GM21367 (cell line): ENCODE data around the gene GRM7.

Source experiments
- ATAC-seq: cut with Tn5 transposase; IDR thresholded peaks from one replicate; pipeline ENCODE4 v1.9.1; 2021; ENCODE audit not compliant: unreplicated experiment

Gene GRM7

DNA sequence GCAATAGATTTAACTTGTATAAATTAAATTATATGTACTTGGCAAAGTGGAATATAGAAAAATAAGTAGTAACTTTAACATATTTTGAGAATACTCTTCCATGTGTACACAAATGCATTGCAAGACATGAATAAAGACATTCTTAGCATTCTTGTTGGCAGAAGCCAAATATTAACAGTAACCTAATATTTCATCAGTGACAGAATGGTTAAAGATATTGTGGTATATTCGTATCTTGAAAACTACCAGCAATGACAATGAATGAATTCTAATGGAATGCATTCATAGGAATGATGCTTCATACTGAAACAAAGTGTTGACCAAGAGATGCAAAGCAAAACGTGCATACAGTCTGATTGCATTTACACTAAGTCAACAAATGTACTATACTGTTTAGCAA lies 524.7 kb downstream of the GRM7 start:
- no peak for ATAC-seq

DNA sequence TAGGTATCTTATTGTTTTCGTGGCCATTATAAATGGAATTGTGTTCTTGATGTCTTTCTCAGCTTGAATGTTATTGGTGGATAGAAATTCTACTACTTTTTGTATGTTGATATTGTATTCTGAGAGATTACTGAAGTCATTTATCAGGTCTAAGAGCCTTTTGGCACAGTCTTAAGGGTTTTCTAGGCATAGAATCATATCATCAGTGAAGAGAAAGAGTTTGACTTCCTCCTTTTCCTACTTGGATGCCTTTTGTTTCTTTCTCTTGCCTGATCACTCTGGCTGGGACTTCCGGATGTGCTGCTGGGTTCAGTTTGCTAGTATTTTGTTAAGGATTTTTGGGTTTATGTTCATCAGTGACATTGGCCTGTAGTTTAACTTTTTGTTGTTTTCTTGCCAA lies 527.1 kb downstream of the GRM7 start:
- no peak for ATAC-seq

DNA sequence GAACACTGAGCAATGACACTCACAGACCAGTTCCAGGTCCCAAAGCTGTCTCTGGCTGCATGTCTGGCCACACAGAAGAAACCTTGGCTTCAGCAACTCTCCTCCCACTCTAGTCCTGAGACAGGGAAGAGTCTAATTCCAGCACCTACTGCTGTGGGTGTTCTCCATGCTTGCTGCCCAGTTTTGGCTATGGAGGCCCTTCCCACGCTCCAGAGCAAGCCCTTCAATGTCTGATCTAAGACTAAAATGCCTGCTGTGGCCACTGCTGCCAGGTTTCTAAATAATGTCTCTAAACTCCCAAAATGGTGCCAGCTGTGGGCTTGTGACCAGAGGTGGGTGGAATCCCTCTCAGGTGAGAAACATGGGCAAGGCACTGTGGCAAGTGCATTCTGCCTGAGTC lies 531.3 kb downstream of the GRM7 start:
- no peak for ATAC-seq

DNA sequence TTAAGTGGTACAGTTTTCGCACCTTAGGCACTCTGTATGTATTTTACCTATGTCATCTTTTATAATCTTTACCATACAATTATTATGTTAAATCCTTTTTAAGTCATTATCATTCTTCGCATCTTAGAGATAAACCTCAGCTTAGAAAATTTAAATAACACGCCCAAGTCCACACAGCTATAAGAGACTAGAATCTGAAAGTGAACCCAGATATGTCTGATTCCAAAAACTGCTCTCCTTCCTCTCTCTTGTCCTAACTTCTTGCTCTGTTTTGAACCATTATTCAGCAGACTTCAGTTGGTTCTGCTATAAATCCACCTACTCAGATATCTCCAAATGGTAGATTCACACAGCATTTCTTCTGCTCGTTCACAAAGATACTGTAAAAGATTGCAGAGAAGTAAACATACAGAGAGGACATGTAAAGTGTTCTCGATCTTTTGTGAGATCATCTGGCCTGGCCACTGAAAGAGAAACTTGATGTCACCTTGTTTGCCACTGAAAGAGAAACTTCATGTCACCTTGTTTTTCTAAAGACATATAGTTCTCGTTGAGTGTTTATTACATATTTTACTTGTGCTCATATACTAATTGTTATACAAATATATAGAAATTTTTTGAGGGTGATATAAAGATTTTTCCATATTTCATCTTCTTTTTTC lies 533.2 kb downstream of the GRM7 start:
- no peak for ATAC-seq

DNA sequence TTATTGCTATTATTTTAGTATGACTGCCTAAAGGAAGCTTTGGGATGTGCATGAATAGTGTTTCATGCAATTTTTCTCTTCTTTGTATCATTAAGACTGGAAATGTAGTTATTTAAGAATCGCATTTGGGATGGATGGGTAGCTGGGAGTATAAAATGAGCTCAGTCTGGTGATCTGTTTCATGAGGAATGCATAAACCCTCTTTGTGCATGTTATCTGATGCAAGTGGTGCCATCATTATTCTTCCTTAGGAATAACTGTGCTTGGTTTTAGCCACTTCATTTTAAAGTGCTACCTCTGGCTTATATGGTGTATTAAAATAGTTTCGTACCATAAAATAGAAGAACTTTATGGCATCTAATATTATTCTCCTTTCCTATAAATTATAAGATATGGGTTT lies 535.6 kb downstream of the GRM7 start:
- ATAC-seq = no peak

DNA sequence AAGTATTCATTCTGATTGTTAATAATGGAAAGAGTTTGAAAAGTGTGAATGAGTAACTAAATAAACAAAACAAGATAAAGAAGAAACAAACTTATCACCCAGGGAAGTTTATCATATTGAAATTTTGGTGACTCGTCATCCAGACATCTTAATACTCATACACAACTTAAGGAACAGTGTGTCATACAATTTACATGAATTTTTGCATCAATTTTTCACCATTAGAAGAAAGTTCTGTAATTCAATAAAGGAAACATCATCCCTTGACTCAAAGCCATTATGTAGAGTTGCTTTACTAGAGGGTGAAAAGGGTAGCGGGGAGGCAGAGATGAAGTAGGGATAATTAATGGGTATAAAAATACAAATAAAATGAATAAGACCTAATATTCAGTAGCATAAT lies 536.2 kb downstream of the GRM7 start:
- no peak for ATAC-seq

DNA sequence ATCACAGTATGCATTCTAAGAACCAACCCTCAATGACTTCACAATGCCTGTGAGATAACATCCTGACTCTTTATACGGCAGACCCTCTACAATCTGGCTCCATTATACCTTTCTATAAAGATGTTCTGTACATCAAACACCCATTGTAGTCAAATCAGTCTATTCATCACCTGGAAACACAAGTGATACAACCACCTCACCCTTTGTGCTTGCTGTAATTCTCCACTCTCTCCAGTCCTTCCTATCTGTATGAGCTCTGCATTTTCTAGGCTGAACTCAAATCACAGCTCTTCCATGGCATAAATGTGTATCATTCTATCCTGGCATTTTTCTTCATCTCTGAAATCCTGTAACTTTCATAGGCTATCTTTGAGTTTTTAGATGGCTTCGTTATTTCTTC lies 539.4 kb downstream of the GRM7 start:
- ATAC-seq = no peak

DNA sequence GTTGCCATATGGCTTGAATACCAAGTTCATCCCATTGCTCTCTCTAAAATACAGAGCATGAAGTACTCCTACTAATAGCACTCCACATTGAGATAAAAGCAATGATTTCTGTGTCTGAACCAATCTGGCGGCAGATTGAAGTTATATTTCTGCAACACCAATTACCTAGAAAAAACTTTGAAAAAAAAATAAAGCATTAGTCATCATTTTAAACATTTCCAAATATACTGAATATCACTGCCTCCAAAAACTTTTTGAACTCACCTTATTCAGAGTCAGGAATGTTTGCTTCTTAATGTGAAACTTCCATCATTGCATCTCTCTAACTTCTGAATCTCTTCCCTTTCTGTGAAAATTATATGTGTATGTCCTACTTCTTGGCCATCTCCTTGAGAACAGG lies 540.5 kb downstream of the GRM7 start:
- ATAC-seq = no peak

DNA sequence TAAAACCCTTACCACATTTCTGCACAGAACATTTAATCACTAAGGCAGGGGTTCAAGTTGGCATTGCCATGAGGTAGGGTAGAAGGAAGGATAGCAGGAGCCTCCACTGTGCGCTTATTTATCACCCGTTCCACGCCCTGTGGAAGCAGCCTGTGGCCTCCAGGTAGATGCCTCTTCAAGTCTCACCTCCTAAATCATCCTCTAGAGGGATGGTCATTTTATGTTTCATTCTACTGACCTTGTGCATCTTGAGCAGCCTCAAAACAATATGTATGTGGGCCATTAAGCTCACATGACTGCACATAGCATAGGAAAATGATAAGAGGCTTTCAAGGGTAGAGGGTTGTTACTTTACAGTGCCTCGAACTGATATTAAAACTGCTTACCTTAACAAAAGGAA lies 546.2 kb downstream of the GRM7 start:
- no peak for ATAC-seq

DNA sequence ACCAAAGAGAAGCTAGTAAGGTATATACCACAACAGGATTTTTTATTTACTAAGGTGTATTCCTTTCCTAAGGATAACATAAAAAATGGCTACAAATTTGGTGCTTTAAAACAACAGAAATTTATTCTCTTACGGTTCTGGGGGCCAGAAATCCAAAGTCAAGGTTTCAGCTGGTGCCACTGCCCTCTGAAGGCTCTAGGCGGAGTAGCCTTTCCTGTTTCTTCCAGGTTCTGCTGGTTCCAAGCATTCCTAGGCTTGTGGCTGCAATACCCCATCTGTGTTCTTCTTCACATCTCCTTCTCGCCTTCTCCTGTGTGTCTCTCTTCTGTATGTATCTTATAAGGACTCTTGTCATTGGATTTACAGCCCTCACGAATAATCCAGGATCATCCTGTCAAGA lies 549.9 kb downstream of the GRM7 start:
- ATAC-seq = no peak

DNA sequence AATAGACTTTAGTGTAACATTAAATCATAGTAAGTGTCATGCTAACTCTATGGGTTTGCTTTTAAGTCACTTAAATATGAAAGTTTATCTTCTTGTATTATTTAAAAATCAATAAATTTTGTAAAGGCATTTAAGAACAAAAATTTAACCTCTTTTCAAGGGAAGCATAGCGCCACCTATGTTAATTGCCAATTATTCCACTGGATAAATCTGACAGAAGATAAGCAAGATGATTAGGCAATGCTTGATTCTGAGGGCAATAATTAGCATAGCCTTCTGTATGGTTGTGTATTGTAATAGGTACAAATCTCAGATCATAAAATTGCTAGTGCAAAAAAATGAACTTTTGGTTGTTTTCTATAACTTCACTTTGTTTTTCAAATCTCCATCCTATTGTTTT lies 560.1 kb downstream of the GRM7 start:
- no peak for ATAC-seq

DNA sequence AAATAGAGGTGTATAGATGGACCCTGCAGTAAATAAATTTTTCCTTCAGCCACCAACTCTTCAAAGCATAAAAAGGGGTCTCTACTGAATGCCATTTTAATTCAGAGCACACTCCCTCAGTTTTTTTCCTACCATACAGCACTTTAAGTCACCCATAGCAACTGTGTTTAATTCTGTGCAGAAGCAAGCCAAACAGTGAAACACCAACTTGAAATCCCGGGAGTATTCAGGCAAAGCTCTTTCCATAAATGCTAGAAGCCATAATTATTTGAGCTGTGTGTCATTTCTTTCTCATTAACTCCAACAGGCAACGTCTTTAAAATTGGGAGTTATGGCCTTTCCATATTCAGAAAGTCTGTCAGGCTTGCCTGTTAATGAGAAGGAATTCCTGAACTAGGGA lies 562.1 kb downstream of the GRM7 start:
- ATAC-seq = no peak

DNA sequence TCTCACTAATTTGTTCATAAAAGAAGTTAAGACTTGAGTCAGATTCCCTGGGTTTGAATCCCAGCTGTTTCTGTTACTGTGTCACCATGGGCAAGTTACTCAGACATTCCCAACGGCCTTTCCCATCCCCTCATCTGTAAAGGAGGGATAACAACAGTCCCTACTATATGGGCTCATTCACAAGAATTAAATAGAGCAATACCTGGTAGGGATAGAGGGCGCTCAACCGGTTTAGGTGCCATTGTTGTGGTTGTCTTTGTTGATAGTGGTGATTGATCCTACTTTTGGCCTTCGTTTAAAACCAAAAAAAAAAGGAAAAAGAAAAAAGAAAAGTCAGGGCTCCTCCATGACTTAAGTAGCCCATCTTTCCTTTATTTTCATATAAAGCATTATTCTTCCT lies 563.1 kb downstream of the GRM7 start:
- ATAC-seq = no peak

DNA sequence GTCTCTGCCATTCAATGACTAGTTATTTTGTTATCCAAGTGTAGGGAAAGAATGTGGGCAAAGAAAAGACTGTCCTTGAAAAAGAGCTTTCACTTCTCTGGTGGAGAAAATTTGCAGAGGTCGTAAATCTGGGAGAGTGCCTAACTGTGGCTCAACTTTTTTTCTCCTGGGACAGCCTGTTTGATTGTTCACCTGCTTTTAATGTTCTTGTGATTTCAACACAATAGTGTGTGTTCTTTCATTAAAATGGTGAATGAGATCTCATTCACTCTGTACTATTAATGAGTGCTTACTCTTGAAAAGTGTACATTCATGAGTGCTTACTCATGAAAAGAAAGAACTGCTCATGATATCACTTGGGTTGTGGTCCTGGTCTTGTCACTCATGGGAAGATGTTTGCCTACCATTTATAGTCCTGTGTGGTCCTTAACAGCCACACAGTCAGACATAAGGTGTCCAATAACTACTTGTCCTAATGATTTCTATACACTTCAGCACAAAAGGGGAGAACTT lies 567.3 kb downstream of the GRM7 start:
- ATAC-seq = no peak

DNA sequence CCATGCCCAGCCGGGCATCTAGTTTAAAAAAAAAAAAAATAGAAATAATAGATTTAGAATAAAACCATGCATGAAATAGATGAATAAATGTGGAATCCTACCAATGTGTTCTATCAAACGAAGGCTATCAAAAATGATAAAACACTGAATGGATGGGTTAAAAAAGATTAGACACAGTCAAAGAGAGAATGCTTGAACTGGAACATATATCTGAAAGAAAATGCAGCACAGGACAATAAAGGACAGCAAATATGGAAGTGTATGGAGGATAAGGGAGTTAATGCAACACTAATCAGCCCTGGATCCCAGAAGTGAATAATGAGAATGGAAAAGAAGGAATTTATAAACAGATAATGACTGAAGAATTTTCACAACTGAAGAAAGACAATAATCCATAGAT lies 571.7 kb downstream of the GRM7 start:
- ATAC-seq = no peak

DNA sequence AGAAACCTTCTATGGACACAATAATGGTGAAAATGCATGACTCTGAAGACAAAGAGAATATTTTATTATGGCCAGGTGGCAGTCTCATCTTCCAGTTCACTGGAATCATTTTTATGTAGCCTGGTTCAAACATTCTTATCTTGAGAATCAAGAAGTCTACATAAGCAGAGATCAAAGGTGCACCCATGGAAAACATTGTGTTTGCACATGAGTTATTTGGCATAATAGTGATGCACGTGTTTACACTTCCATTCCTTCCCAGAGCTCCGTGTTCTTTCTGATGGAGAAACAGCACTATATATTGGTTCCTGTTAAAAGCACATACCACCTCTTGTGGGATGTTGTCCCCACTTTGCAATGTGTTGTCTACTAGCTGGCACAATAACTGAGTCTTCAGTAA lies 572.2 kb downstream of the GRM7 start:
- no peak for ATAC-seq

DNA sequence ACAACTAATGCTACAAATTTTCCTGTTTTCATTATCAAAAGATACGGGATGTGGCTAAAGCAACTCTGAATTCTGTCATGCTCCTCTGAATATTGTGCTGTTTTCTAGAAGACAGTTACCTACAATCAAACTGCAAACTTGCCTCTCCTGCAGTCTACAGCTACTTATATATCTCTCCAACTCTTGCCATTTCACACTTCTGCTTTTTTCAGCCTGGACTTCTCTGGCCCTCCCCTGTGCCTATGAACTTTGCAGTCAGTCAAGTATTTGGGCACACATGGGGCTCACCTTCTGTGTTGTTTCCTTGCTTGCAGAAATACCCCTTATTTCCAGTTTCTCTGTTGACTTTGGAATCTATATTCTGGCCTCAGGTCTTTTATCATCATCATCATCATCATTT lies 575.6 kb downstream of the GRM7 start:
- no peak for ATAC-seq

DNA sequence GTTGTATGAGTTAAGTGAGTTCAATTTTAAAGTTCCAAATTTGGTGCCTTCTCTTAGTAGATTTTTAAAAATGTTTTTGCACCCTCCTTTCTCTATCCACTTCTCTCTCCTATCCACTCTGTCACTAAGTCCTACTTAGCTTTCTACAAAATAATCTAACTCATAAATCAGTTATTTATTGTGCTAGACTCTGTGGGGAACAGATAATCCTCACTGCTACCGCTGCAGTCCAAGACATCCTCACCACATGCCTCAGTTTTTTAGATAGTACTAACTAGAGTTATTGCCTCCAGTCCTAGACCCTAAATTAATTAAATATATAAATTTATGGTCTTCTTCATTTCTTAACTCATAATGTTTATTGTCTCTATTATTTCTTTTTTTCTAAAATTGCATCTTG lies 576.3 kb downstream of the GRM7 start:
- no peak for ATAC-seq

DNA sequence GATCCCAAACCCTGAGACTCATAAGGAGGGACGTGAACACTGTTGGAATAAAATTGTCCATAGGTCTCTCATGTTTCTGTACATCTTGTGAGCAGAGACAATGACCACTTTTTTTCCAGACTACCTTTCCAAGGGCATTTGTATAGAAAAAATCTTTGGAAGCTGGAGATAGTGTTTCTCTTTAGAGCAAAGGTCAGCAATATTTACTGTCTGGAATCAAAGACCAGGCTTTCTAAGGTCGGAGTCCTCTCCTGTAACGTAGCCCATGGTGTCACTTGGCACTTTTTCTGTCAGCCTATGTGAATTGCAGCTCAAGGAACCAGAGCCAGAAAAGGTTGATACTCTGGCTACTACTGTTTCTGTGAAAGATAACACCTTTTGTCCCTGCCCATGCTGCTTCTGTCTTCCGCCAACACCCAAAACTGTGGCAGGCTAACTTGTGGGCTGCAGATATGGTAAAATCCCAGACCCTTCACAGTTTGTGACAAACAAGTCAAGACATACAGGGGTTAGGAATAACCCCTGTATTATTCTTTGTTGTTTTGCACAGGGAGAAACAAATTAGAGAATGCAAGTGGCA lies 578.3 kb downstream of the GRM7 start:
- no peak for ATAC-seq

DNA sequence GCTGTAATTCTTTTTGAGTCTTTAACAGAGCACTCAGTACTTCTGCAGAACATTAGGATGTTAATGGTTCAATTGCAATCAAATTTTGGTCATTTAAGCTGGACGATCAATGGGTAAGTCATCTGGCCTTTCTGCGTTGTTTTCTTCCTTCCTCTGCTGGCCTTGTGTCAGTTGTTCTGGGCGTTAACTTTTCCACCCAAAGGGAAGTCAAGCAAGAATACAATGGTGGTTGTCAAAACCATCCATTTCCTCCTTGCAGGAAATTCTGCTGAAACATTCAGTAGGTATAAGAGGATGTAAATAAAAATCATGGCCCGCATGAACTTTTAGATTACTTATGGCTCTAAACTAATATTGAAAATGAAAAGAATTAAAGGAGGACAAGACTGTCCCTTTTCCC lies 584.0 kb downstream of the GRM7 start:
- no peak for ATAC-seq

DNA sequence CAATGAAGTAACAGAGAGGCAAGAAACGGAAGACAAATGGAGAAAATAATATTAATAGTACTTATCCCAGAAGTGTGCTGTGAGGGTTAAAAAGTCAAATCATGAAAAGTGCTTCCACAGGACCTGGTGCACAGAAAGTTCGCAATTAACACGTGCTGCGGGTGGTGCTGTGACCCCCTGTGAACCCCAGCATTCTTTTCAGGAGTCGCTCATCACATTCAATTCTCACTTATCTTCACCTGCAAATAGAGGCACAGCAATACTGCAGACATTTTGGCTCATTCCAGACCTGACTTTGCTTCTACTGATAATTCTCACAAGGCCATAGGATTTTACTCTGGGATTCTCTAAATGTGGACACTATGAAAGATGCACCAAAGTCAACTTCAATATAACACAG lies 584.4 kb downstream of the GRM7 start:
- ATAC-seq = no peak

DNA sequence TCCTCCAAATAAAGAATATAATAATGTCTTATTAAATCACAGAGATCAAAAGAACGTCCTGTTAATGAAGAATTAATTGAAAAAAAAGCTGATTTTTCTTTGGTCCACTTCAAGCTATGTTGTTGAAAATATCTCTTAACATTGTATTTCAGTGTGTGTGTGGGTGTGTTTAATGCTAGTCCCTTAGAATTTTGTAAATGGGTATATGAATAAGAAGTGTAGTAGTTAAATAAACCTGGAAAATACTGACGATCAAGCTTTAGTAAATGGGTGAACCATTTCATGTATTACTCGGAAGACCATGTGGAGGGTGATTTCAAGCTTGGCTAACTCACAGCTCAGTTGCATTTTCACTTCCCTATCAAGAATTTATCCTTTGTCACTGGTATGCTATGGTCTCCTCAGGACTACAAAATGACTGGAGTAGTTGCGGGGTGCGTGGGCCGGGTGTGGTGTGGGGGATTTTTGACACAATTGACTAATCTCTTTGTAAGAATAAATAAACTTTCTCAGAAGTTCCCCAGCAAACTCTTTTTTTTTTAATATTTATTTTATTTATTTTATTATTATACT lies 586.4 kb downstream of the GRM7 start:
- peak; percentile 100 for ATAC-seq

DNA sequence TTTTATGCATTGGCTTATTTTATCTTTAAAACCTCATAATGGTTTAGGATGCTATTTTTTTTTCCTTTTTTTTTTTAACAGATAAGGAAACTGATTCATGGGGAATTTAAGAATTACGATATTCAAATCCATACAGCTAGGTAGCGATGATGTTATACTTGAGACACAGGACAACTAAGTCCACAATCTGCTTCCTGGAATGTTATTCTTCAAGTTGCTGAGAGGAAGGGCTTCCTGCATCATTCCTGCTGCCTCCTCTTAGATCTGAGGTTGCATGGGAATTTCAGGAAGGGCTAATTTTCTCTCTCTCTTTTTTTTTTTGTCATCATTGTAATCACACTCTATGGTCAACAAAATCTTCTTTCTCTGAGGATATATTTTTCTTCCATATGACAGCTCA lies 595.5 kb downstream of the GRM7 start:
- no peak for ATAC-seq
